ENCODE data around the gene TXNRD3.

The TXNRD3 gene

DNA sequence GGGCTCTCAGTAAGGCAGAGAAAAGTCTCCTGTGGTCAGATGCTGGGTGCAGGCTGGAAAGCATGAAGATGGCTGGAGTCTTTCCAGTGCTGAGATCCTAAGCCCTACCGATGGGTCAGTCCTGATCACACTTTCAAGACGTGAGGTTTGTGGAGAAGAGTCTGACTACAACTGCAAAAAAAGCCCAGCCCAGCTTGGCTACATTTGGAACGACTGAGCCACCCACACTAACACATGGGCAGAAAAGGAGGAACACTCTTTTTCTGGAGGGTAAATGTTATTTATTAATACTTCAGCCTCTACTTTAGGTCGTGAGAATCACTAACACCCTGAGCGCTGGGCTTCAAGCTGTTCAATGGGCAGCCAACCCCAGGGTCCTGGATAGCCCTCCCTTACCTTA, 74.2 kb downstream of the TXNRD3 start:
- no peak for DNase-seq

DNA sequence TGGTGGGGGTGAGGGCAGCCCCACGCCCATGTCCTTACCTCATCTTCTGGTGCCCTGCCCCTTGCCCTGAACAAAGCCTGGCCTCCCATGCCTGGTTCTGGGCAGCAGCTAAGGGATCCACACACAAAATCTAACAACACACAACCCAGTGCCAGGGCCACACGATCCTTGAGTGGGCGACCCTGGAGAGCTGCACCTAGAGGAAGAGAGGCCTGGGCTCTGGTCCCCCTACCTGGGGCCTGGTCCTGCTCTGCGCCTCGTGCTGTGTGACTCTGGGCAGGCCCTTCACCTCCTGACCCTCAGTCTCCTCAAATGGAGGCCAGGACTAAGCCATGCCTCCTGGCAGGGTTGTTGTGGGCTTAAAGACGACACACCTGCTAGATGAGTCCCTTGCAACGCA, 76.2 kb downstream of the TXNRD3 start:
- no peak for DNase-seq

DNA sequence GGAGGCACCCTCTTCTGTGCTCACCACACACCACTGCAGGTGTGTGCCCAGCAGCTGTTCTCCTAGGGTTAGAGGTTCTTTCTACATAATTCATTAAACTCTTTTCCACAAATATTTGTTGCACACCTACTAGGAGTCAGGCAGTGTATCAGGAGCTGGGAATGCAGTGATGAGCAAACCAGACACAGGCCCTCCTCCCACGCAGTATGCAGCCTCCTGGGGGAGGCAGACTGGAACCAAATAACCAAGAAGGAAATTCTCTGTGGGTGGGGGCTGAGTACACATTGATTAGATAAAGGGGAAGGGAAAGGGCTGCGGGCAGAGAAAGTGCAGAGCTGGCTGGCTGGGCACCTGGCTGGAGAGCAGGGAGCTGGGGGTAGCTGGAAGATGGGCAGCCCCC, 77.7 kb downstream of the TXNRD3 start:
- no peak for DNase-seq

DNA sequence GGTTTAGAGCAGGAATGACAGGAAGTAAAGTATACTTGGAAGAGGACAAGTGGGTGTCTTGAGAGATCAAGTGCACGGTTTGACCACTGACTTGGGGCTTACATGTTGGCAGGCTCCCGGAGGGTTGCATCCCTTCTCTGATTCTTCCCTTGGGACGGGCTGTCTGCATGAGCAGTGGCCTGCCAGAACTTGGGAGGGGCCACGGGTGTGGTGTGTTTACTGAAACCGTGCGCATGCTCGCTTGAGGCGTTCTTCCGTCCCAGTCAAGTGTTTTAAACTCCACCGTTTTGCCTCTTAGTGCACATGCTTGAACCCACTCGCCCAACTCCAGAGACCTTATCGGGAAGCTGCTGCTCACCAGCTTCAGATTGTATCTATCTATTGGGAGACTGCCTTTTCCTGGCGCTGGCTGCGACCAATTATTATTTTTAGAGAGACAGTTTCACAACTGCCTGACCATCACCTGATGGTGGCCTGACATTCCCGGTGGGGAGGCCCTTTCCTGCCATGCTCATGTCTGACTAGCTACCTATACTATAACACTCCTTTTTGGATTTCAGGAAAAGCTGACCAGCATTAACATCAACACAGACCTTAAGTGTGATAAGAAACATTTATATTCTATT, 81.3 kb downstream of the TXNRD3 start:
- DNase-seq = no peak

DNA sequence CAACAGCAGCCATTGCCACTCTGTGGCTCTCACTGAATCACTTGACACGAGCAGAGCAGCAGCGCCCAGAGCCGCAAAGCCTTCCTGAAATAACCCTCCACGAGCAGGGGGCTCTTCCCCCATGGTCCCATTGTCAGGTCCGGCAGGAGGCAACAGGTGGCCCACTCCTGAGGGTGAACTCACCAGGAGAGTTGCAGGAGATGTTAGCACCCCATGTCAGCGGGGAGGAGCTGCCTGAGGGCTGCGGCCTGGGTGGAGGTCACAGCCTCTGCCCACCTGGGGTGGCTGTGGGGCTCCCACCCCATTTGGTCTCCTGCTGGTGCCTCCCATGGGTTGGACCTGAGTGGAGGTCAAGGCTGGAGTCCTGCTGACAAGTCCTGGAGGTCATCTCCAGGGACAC, 83.8 kb downstream of the TXNRD3 start:
- no peak for DNase-seq

DNA sequence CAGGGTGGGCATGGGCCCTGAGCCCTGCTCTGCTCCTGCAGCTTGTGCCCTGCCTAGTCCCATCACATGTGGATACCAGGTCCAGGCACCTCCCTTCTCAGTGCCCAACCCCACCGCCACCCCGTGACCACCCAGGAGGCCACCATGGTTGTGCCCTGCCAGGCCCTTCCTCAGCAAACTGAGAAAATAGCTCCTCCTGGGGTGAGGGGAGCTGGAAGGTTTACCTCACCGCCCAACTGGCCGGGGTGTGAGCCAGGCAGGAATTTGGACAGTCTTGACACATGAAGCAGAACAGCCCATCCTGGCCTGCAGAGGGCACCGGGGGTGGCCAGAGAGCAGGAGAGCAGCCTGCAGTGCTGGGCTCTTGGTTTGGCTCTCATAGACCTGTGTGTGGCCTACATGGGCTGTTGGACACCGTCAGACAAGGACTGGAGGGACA, 84.8 kb downstream of the TXNRD3 start:
- DNase-seq = no peak

DNA sequence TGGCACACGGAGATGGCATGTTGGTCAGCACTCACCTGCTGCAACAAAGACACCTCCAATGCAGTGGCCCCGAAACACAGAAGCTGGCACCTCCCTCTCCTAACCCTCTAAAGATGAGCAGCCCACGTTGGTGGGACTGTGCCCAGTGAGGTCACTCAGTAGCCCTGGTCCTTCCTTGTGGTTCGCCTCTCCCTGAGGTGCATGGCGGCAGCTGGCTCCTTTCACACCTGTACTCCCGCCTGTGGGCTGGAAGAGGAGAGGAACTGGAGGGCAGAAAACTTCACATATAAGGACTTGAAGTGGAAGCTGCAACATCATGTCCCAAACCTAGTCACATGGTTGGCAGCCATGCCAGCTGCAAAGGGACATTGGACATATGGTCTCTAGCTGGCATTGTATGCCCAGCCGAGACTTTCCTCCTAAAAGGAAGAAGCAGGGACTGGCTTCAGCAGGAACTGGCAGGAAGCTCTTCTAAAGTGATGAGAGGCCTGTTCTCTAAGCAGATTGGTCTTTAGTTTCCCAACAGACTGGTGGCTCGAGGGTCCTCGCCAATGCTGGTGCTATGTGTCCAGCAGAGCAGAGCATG, 85.4 kb downstream of the TXNRD3 start:
- DNase-seq = no peak

DNA sequence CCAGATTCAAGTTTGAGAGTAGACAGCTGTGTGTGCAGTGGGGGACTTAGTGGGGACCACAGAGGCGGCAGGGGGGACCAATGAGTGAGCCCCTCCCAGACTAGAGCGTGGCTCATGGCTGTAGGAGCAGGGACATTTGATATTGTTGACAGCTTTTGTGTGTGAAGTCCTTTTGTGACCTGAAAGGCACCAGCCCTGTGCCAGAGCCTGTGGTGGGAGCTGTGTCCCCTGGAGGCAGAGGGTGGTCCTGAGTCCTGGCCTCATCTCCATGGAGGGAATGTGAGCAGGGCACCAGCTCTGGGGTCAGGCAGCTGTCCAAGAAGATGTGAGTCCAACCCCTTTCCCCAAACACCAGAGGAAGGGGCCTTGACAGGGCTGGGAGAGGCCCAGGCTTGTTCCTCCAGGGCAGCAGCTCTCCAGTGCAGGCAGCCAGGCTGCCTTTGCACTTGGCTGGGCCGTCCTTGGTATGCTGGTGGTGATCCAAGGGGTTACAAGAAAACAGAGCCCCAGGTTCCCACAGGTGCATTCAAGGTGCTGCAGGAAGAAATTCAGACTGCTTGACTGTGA, 86.1 kb downstream of the TXNRD3 start:
- DNase-seq = no peak

DNA sequence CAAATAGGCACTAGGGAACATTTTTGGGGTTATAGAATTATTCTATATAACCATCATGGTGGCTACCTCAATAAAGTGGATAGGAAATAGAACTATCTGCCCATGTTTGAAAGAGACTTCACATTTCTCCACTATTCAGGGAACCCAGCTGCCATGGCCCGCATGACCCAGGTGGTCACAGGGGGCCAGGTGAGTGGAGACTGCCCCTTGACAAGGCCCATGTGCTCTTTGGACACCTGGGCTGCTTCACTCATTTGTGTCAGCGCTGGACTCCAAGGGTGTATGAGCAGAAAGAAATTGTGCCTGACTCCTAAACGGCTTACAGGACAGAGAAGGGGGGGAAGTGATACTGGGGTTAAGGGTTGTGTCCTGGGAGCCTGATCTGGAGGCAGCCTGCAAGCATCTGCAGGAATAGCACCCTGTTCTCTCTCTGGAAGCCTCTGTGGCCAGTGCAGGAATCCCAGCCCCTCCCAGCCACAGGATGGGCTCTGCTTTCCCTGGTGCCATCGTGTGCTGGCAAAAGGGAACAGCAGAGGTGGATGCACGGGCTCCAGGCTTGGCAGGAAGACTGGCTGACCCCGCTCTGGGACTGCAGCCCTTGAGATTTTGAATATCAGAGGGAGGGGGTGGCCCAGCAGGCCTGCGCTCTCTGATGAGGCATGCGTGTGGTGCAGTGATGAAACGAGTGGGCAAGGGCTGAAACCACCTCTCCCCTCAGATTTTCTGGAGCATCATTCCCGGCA, 87.1 kb downstream of the TXNRD3 start:
- no peak for DNase-seq

DNA sequence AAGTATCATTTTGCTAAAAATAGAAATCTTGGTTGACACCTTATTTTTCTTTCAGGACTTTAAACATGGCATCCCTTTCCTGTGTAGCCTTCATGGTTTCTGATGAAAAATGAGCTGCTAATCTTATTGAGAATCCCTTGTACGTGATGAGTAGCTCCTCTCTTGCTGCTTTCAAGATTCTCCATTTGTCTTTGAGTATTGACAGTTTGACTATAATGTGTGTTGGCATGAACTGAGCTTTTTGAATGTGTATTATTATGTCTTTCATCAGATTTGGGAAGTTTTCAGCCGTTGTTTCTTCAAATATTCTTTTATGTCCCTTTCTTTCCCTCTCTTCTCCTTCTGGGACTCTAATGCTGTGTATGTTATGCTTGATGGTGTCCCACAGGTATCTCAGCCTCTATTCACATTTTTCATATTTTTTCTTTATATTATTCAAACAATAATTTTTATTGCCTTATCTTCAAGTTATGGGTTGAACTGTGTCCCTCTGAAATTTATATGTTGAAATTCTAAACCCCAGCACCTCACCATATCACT, 92.1 kb downstream of the TXNRD3 start:
- no peak for DNase-seq

DNA sequence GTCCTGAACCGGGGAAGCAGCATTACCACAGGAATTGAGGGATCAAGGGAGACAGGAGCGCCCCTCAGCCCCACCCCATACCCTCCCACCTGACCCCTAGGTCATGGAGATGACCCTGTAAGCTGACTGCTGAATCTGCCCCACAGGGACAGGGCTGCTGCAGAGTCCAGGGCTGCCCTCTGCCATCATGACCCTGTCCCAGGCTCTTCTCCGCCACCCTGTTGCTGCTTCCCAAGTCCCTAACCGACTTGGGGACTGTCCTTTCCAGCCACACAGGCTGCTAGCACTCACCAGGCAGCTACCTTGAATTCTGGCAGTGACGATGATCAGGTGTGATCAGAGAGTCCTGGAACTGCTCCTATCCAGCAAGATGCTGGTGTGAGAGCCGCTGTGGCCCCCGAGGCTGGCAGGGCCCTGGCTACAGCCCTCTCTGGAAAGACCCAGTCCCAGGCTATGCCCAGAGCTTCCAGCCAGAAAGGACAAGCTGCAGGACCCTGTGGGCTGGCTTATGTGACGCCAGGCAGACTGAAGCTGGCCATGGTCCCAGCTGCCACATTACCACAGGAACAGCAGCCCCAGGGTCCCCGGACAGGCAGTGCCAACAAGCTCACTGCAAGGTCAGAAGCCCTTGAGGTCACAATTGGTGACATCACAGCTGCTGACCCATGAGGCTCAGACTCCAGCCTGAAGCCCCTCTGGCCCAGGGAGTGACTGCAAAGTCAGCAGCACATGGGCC, 96.4 kb downstream of the TXNRD3 start, which contains the start of gene C3orf22:
C3orf22 (minus strand) TSS at position 597 of the 736 bp plus-strand sequence. CDS start 5,542 bp downstream, outside the sequence.
- DNase-seq = no peak

DNA sequence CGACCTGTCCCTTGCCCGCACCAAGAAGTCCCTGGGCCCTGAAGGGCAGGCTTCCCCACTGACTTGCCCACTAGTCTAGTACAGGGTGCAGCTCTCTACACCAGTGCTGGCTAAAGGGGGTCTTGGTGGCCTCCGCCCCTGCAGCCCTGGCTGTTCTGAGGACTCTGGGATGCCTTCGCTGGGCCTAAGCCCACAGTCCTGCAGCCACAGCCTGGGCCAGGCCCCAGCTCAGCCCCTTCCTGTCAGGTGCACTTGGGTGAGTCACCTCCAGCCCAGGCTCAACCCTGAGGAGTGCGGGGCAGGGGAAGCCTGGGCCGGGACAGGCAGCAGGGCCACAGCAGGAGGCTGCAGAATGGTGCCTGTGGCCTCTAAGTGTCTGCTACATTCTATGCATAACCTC, 97.2 kb downstream of the TXNRD3 start:
- DNase-seq = no peak

DNA sequence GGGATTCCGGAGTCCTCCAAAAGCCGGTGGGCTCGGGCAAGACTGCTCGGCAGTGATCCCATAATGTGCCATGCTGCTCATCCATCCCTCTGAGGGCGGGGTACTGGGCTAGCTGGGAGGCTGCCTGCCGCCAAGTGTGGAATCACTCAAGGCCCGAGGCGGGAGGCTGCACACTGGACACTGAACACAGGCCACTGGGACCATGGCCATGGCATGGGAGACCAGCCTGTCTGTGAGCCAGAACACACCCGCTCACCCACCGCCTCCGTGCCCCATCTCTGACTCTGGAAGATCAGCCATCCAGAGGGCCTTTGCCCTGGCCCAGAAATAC, 97.5 kb downstream of the TXNRD3 start:
- DNase-seq = no peak
